Endodermal cell (in vitro differentiated cells): ENCODE measurements around the gene SPTLC3. TPM values are rescaled to one million over a fixed set of nuclear protein-coding genes. Genes with fewer than 3 reads are reported as not detected.

Source experiments
- DNase-seq: peaks from one replicate; pipeline ENCODE4 v3.0.0-alpha.2; 2017
- H3K27ac ChIP-seq: 2 replicates; pipeline ENCODE4 v1.5.1; 2013; ENCODE audit warnings: mild to moderate bottlenecking, low read depth, low read length, moderate library complexity
- H3K27me3 ChIP-seq: 2 replicates; pipeline ENCODE4 v1.6.1; 2013; ENCODE audit warnings: mild to moderate bottlenecking, low read length, moderate library complexity; ENCODE audit not compliant: insufficient read depth, control insufficient read depth, poor library complexity, severe bottlenecking
- H3K36me3 ChIP-seq: 2 replicates; pipeline ENCODE4 v1.7.0; 2013; ENCODE audit warnings: mild to moderate bottlenecking, low read length, moderate library complexity; ENCODE audit not compliant: control insufficient read depth, insufficient read depth
- H3K4me1 ChIP-seq: one replicate; pipeline ENCODE4 v1.7.0; 2013; ENCODE audit warnings: low read length; ENCODE audit not compliant: control insufficient read depth, insufficient read depth
- H3K4me3 ChIP-seq: 2 replicates; pipeline ENCODE4 v1.5.1; 2013; ENCODE audit warnings: mild to moderate bottlenecking, low read length, moderate library complexity
- H3K9ac ChIP-seq: 2 replicates; pipeline ENCODE4 v1.6.1; 2013; ENCODE audit warnings: mild to moderate bottlenecking, low read length, moderate library complexity; ENCODE audit not compliant: poor library complexity, severe bottlenecking; ENCODE audit errors: extremely low read depth
- H3K9me3 ChIP-seq: 2 replicates; pipeline ENCODE4 v1.6.1; 2013; ENCODE audit warnings: mild to moderate bottlenecking, low read length, moderate library complexity; ENCODE audit not compliant: control insufficient read depth
- H3K27ac Mint-ChIP-seq: 2 replicates; pipeline ENCODE4 v1.8.0; 2020; ENCODE audit warnings: mixed read lengths
- H3K27me3 Mint-ChIP-seq: 2 replicates; pipeline ENCODE4 v1.8.0; 2021; ENCODE audit warnings: mild to moderate bottlenecking, mixed read lengths; ENCODE audit not compliant: insufficient read depth
- H3K36me3 Mint-ChIP-seq: 2 replicates; pipeline ENCODE4 v1.8.0; 2020; ENCODE audit warnings: low read depth, mixed read lengths
- H3K4me1 Mint-ChIP-seq: 2 replicates; pipeline ENCODE4 v1.8.0; 2020; ENCODE audit warnings: mixed read lengths
- H3K4me3 Mint-ChIP-seq: 2 replicates; pipeline ENCODE4 v1.8.0; 2020; ENCODE audit warnings: mild to moderate bottlenecking, moderate library complexity, mixed read lengths
- H3K9me3 Mint-ChIP-seq: 2 replicates; pipeline ENCODE4 v1.8.0; 2020; ENCODE audit warnings: mild to moderate bottlenecking, mixed read lengths
- WGBS, 2 experiments: methylation state at CpG; one replicate each; pipeline versions ENCODE4 v1.1.5 to v1.1.7; 2013; ENCODE audit warnings: missing lambda C conversion rate in 2 of 2, mixed read lengths in 1 of 2; ENCODE audit not compliant: insufficient coverage in 1 of 2, insufficient read length in 1 of 2; 5-methylcytosine and 5-hydroxymethylcytosine counted together
- total RNA-seq, 2 donors: library from RNA; stranded (reverse); fragmentation: NEBNext Ultra II Directional in 1 of 2; extraction: Animal tissue kit (Norgen Biotek cat#: 25700) in 1 of 2; gene quantifications; 2 replicates in 1 of 2; 3 replicates in 1 of 2; pipeline ENCODE4 v1.2.1, GENCODE V29; 2021
- TF ChIP-seq, protein P1 (sequence below): fragments of 200-600 bp; sonication (generic); conservative IDR thresholded peaks from 2 replicates; pipeline ENCODE4 v1.5.0; 2021; ENCODE audit warnings: antibody characterized with exemption, mild to moderate bottlenecking

Gene SPTLC3
- total RNA-seq, 2 donors from 2014 or later = 1.6 TPM

DNA sequence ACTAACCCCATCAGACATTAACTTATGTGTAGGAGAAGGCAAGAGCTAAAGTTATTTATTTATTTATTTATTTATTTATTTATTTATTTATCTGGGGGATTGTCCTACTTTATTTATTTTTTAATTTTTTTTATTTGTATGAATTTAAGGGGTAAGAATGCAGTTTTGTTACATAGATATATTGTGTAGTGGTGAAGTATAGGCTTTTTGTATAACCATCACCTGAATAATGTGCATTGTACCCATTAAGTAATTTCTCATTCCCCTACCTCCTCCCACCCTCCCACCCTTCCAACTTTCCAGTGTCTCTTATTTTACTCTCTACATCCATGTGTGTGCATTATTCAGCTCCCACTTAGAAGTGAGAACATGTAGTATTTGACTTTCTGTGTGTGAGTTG, 51.6 kb downstream of the SPTLC3 start:
- Histone ChIP-seq H3K36me3 (no peaks in the 10 kb centered on the region), H3K9ac (no peak overlapping the region), H3K4me3 (no peak overlapping the region), H3K27ac (no peak overlapping the region), H3K27me3 (no peaks in the 10 kb centered on the region), H3K9me3 (no peaks in the 10 kb centered on the region), H3K4me1 (no peaks in the 10 kb centered on the region)
- no peaks in the 10 kb centered on the region for H3K27me3 Mint-ChIP-seq
- DNase-seq = no peak
- no peaks in the 10 kb centered on the region for H3K36me3 Mint-ChIP-seq
- no peaks in the 10 kb centered on the region for H3K9me3 Mint-ChIP-seq
- no peak overlapping the region for H3K4me3 Mint-ChIP-seq
- TF ChIP-seq, protein P1, sequence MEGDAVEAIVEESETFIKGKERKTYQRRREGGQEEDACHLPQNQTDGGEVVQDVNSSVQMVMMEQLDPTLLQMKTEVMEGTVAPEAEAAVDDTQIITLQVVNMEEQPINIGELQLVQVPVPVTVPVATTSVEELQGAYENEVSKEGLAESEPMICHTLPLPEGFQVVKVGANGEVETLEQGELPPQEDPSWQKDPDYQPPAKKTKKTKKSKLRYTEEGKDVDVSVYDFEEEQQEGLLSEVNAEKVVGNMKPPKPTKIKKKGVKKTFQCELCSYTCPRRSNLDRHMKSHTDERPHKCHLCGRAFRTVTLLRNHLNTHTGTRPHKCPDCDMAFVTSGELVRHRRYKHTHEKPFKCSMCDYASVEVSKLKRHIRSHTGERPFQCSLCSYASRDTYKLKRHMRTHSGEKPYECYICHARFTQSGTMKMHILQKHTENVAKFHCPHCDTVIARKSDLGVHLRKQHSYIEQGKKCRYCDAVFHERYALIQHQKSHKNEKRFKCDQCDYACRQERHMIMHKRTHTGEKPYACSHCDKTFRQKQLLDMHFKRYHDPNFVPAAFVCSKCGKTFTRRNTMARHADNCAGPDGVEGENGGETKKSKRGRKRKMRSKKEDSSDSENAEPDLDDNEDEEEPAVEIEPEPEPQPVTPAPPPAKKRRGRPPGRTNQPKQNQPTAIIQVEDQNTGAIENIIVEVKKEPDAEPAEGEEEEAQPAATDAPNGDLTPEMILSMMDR = no peak
- peaks cover 18% of the 10 kb centered on the region for H3K4me1 Mint-ChIP-seq
- H3K27ac Mint-ChIP-seq = no peak overlapping the region

DNA sequence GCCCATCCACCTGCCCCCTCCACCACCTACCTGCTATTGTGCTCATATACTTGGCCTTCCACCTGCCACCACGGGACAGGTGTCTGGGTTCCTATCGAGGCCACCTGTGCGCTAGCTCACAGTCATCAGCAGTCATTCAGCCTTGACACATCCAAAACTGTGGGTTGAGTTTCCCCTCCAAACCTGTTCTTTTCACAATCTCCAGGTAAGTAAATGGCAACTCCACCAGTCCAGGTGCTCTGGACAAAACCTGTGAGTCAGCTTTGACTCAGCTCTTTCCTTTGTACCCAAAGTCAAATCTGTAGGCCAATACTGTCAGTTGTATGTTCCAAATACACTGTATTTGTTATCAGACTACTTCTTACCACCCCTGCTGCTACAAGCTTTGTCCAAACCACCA, 52.6 kb downstream of the SPTLC3 start:
- Histone ChIP-seq H3K9ac (no peak overlapping the region), H3K4me3 (no peak overlapping the region), H3K9me3 (no peaks in the 10 kb centered on the region), H3K4me1 (no peaks in the 10 kb centered on the region), H3K27ac (no peak overlapping the region), H3K36me3 (no peaks in the 10 kb centered on the region), H3K27me3 (no peaks in the 10 kb centered on the region)
- Mint-ChIP-seq H3K36me3 (no peaks in the 10 kb centered on the region), H3K4me3 (no peak overlapping the region), H3K9me3 (no peaks in the 10 kb centered on the region), H3K27ac (no peak overlapping the region), H3K27me3 (no peaks in the 10 kb centered on the region), H3K4me1 (peaks cover 18% of the 10 kb centered on the region)
- TF ChIP-seq, protein P1 = no peak
- no peak for DNase-seq
- WGBS, 2 experiments = 97 to 100% methylated on average over 3 of the region's 3 CpGs

DNA sequence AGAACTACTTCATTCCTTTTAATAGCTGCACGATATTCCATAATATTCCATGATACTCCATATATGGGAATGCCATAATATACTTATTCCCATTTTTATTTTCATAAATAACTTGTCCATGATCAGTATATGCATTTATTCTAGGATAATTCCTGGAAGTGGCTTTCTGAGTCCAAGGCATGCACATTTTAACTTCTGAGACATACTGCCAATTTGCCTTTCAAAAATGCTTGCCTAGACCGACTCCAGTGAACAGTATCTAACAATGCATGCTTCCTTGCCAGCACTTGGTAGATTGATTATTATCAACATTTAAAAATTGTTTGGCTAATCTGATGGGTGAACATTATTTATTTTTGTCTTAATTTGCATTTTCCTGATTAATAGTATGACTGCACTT, 54.0 kb downstream of the SPTLC3 start:
- Mint-ChIP-seq H3K27me3 (no peaks in the 10 kb centered on the region), H3K36me3 (no peaks in the 10 kb centered on the region), H3K27ac (no peak overlapping the region), H3K4me1 (peaks cover 18% of the 10 kb centered on the region), H3K9me3 (no peaks in the 10 kb centered on the region), H3K4me3 (no peak overlapping the region)
- TF ChIP-seq, protein P1 = no peak
- H3K36me3 ChIP-seq = no peaks in the 10 kb centered on the region
- no peak overlapping the region for H3K9ac ChIP-seq
- no peak overlapping the region for H3K4me3 ChIP-seq
- WGBS, 2 experiments = 87 to 100% methylated on average over 1 to 2 of the region's 2 CpGs
- H3K27me3 ChIP-seq = no peaks in the 10 kb centered on the region
- H3K4me1 ChIP-seq = no peaks in the 10 kb centered on the region
- H3K27ac ChIP-seq = no peak overlapping the region
- DNase-seq = no peak
- no peaks in the 10 kb centered on the region for H3K9me3 ChIP-seq
